Lower lobe of right lung (tissue), 2 donors: ENCODE results near the gene TACC2. TPM values are rescaled to one million over a fixed set of nuclear protein-coding genes. Genes with fewer than 3 reads are reported as not detected.

Experiments
- ATAC-seq, 2 donors: fragments of 200-7000 bp; cut with Tn5 transposase; one replicate each; pipeline ENCODE4 v1.9.1; 2020 to 2022; ENCODE audit warnings: mild to moderate bottlenecking in 2 of 2, moderate library complexity in 2 of 2
- DNase-seq: peaks from one replicate; pipeline ENCODE4 v3.0.0-alpha.2; 2020
- H3K27ac ChIP-seq: fragments of 200-600 bp; one replicate; pipeline ENCODE4 v1.8.0; 2022
- H3K27me3 ChIP-seq: fragments of 200-600 bp; one replicate; pipeline ENCODE4 v1.8.0; 2022; ENCODE audit warnings: low read depth
- H3K36me3 ChIP-seq: fragments of 200-600 bp; one replicate; pipeline ENCODE4 v1.8.0; 2022; ENCODE audit warnings: mild to moderate bottlenecking
- H3K4me1 ChIP-seq: fragments of 200-600 bp; one replicate; pipeline ENCODE4 v1.8.0; 2022
- H3K4me3 ChIP-seq: fragments of 200-600 bp; one replicate; pipeline ENCODE4 v1.8.0; 2022; ENCODE audit warnings: mild to moderate bottlenecking
- H3K9me3 ChIP-seq: fragments of 200-600 bp; one replicate; pipeline ENCODE4 v1.8.0; 2022
- CTCF ChIP-seq: fragments of 200-600 bp; IDR thresholded peaks from one replicate; pipeline ENCODE4 v1.8.0; 2022; ENCODE audit warnings: antibody characterized with exemption, mild to moderate bottlenecking
- intact Hi-C: fragments of 100-400 bp; cut with DNase I; formaldehyde crosslinking; loops from one replicate; pipeline ENCODE4 v1.11.0; 2022
- total RNA-seq: library from RNA; stranded (reverse); fragmentation: NEBNext Ultra II Directional; extraction: Animal tissue kit (Norgen Biotek cat#: 25700); gene quantifications from one replicate; pipeline ENCODE4 v1.2.1, GENCODE V29; 2021
- donor health status: DM: no; HTN: yes; CAD: no; lungs with severe emphysema.

TACC2 gene
- total RNA-seq, 1 donor from 2014 or later = 141 TPM

DNA sequence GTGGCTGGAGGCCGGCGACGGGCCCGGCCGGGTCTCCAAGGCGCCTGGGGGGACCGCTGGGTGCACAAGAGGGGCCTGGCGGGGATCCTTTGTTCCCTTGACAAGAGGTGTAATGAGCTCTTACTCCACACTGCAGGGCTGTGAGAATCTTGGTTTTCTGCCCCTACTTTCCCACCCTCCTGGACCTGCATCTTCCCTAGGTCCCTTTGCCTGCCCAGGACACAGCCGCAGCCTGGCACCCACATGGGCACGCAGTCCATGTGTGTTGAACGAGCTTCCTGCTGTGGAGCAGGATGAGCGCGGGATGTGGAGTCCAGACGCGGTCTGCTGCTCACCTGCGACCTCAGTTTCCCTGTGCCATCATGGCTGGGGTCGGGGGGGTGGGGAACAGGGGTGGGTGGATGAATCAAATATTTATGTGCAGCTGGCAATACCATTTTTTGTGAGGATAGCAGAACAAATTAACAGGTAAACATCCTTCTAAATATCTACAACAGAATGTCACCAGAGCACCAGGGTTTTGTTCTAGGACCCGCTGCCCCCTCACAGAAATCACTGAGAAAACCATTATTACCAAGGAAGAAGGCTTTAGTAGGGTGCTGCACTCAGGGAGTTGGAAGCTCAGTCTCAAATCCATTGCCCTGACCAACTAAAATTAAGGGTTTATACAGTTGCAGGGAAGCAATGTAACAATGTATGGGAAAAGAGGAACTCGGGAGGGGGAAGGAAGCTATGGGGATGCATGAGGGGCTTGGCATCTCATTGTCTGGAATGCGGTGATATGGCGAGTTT is 13.5 kb upstream of the TACC2 start:
- Histone ChIP-seq H3K9me3 (no peaks in the 10 kb centered on the region), H3K4me3 (peak overlapping the region; percentile 87), H3K27me3 (no peaks in the 10 kb centered on the region), H3K27ac (peak overlapping the region; percentile 98), H3K36me3 (peaks cover 13% of the 10 kb centered on the region), H3K4me1 (peaks cover 23% of the 10 kb centered on the region)
- intact Hi-C loops = no loop called here
- DNase-seq (no peak), ATAC-seq (peak; percentile 29 to 31)
- TF ChIP-seq CTCF = peak; percentile 11

DNA sequence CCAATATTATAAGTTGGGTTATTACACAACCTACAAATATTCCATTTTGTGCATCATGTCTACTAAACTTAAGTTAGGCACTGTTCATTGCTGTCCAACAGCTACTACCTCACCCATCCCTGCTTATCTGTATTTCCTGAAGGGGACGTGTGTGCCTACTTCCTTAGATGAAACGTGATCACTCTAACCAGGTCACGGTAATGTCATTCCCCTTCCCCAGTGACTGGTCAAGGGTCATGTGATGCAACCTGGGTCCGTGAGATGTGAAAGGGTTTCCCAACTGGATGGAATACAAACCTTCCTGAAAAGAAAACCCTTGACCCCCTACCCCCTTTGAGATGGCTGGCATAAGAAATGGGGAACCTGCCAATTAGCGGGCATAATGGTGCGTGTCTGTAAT is 12.4 kb upstream of the TACC2 start:
- no peaks in the 10 kb centered on the region for H3K9me3 ChIP-seq
- H3K27me3 ChIP-seq = no peaks in the 10 kb centered on the region
- peaks cover 23% of the 10 kb centered on the region for H3K4me1 ChIP-seq
- no peak for TF ChIP-seq CTCF
- H3K27ac ChIP-seq = no peak overlapping the region
- intact Hi-C loops = no loop called here
- no peak for ATAC-seq
- H3K4me3 ChIP-seq = no peak overlapping the region
- no peak for DNase-seq
- peaks cover 3% of the 10 kb centered on the region for H3K36me3 ChIP-seq

- intact Hi-C loops = no loop called here
- H3K27ac ChIP-seq = no peak overlapping the region
- DNase-seq (peak; percentile 82), ATAC-seq (peak; percentile 32 to 33)
- peaks cover 15% of the 10 kb centered on the region for H3K4me1 ChIP-seq
- no peaks in the 10 kb centered on the region for H3K27me3 ChIP-seq
- H3K9me3 ChIP-seq = no peaks in the 10 kb centered on the region
- H3K36me3 ChIP-seq = no peaks in the 10 kb centered on the region
- no peak for TF ChIP-seq CTCF
- no peak overlapping the region for H3K4me3 ChIP-seq
Measured at GRCh38 chr10:121978511-121978910, 10.5 kb upstream of the TACC2 start.

DNA sequence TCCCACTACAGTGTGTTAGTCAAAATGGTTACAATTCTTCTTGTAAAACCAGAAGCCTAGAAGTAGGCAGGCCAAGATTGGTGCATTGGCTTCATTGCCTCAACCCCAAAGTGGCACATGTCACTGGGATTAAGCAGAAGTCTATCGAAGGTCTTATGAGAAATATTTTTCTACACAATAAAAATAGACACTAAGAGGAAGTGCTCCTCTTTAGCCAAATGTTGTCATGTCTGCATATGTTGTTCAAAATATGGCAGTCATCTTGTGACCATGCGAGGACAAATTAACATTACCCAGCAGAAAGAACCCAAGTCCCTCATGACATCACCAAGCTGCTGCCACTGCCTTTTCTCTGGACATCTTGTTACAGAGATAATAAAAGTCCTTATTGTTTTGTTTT is 7.6 kb upstream of the TACC2 start:
- ATAC-seq = no peak
- DNase-seq = no peak
- Histone ChIP-seq H3K27ac (no peak overlapping the region), H3K27me3 (no peaks in the 10 kb centered on the region), H3K36me3 (no peaks in the 10 kb centered on the region), H3K4me3 (no peak overlapping the region), H3K9me3 (peaks cover 7% of the 10 kb centered on the region), H3K4me1 (no peaks in the 10 kb centered on the region)
- no peak for TF ChIP-seq CTCF
- intact Hi-C loops = no loop called here

DNA sequence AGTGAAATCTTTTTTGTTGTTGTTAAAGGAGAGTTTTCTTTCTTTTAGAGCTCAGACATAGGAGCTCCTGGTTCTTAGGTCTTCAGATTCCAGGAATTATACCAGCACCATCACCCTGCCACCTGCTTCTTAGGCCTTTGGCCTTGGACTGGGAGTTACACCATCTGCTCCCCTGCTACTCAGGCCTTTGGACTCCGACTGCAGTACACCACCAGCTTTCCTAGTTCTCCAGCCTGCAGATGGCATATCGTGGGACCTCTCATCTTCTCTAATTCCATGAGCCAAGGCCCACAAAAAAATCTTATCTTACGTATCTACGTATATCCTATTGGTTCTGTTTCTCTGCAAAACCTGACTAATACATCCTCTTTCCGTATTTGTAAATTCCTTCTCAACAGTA is 5.1 kb upstream of the TACC2 start:
- no peak for ATAC-seq
- no peaks in the 10 kb centered on the region for H3K36me3 ChIP-seq

More for the DNA sequence above, 5.1 kb upstream of the TACC2 start:
- intact Hi-C loops = no loop called here
- H3K4me3 ChIP-seq = no peak overlapping the region
- no peaks in the 10 kb centered on the region for H3K4me1 ChIP-seq
- peaks cover 7% of the 10 kb centered on the region for H3K9me3 ChIP-seq
- H3K27me3 ChIP-seq = no peaks in the 10 kb centered on the region
- no peak for DNase-seq
- no peak for TF ChIP-seq CTCF
- no peak overlapping the region for H3K27ac ChIP-seq
